ENCODE data around the gene ZDHHC11. TPM values are rescaled to one million over a fixed set of nuclear protein-coding genes. Genes with fewer than 3 reads are reported as not detected.
"Not testable (repeated sequence)": the region's sequence is repeated elsewhere in the genome, so short reads cannot be mapped to it uniquely, and the experiment has no call there.

The ZDHHC11 gene
- polyA plus RNA-seq, 4 donors, result 3.7 to 11.1 (median 7.5) TPM

DNA sequence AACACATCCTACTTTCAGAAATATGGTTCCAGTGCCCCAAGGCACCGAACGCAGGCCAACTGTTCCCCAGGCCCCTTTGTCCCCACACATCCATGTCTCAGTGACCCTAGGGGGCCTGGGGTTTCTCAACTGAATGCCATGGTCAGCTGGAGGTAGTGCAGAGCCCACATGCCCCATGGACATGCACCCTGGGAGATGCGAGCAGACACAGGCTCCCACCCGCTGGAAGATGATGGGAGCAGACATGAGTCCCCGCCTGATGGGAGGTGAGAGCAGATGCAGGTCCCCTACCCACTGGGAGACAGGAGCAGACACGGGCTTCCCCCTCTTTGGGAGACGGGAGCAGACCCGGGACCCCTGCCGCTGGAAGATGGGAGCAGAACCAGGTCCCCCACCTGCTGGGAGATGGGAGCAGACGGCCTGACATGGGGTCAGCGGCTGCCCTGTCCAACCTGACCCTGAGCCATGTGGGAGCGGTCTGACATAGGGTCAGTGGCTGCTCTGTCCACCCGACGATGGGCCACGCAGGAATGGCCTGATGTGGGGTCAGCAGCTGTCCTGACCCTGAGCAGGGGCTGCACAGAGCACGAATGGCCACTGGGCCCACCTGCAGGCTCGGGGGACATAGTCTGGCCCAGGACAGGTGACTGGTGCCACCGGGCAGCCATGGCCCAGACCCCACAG lies 84.7 kb downstream of the ZDHHC11 start:
- no peak for DNase-seq (ENCODE audit: low read depth in 4 of 4, low spot score in 2 of 4)

GRCh38 chr5:763998-764781 lies 86.6 kb downstream of the ZDHHC11 start:
- DNase-seq (ENCODE audit: low read depth in 4 of 4, low spot score in 2 of 4), result no peak

- no peak for DNase-seq (ENCODE audit: low read depth in 4 of 4, low spot score in 2 of 4)
Measured at GRCh38 chr5:763397-763796, 87.4 kb downstream of the ZDHHC11 start.

DNA sequence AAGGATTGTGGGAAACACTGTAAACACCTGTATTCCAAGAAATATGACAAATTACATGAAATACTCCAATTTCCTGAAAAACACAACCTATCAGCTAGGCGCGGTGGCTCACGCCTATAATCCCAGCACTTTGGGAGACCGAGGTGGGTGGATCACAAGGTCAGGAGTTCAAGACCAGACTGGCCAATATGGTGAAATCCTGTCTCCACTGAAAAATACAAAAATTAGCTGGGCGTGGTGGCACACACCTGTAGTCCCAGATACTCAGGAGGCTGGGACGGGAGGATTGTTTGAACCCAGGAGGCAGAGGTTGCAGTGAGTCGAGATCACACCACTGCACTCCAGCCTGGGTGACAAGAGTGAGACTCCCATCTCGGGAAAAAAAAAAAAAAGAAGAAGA lies 87.8 kb downstream of the ZDHHC11 start:
- DNase-seq (ENCODE audit: low read depth in 4 of 4, low spot score in 2 of 4), result not testable (repeated sequence)

DNA sequence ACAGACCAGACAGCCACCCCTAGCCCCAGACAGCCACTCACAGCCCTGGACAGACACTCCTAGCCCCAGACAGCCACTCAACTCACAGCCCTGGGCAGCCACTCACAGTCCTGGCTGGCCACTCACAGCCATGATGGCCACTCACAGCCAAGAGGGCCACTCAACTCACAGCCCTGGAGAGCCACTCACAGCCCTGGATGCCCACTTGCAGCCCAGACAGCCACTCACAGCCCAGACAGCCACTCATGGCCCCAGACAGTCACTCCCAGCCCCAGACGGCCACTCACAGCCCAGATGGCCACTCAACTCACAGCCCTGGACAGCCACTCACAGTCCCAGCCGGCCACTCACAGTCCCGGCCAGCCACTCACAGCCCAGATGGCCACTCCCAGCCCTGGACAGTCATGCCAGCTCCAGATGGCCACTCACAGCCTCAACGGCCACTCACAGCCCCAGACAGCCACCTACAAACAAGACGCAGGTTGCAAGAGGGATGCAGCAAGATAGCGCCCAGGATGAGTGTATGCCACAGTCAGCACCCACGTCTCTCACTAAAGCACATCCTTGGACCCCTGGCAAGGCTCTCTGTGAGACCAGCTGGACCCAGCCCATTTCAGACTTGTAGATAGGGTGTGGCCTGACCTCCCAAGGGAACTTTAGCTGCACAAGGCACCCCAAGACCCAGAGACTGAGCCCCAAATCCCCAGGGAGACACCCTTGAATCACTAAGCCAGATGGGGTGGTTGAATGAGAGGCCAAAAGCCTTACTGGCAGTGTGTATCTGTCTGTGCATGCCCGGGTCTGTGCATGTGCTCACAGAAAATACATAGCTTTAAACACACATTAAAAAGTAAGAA lies 88.7 kb downstream of the ZDHHC11 start:
- no peak for DNase-seq (ENCODE audit: low read depth in 4 of 4, low spot score in 2 of 4)

- DNase-seq (ENCODE audit: low read depth in 4 of 4, low spot score in 2 of 4), result no peak
Measured at GRCh38 chr5:761059-761771, 89.6 kb downstream of the ZDHHC11 start.

DNA sequence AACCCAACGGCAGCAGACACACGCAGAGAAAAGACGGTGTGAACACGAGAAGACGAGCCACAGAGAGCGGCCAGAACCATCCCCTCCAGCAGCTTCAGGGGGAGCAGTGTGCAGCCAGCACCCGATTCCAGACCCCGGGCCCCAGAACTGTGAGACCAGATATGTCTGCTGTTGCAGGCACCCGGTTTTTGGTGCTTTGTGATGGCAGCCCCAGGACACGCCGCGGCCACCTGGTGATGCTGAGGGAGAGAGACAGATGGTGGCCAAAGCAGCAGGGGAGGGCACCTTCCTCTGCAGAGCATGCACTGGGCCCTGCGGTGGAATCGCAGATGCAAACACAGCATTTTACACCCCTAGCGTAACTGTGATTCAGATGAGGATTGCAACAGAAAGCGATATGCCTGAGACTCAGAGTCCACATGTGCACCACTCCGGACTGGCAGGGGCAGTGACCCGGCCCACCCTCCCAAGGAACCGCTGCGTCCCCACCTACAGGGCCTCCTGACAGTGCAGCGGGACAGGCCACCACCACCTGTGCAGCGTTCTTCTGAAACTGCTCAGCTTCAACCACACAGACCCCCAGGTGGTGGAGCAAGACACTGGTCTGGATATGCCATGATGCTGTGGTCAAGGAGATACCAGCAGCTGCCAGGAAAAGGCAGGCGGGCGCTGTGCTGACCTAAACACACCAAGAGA lies 90.3 kb downstream of the ZDHHC11 start:
- no peak for DNase-seq (ENCODE audit: low read depth in 4 of 4, low spot score in 2 of 4)

DNA sequence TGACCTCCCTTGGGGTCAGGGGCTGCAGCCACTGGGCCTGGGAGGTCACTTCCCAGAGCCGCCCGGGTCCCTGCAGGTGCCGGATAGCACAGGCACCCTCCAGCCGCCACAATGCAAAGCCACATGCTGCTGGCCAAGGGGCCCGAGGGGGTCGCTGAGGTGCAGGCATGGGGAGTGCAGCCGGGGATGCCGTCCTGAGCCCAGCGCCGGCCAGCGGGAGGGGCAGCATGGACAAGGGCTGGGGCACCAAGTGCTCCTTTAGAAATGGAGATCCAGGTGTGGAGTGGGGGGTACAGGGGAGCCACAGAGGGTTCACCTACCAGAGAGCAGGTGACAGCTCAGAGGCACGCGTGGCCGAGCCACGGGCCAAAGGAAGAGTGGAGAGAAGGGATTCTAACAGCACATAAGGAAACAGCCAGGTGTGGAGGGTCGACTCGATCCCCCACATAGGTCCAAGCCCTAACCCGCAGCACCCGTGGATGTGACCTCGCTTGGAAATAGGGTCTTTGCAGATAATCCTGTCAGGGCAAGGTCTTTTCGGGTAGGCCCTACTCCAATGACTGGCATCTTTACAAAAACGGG lies 90.9 kb downstream of the ZDHHC11 start:
- no peak for DNase-seq (ENCODE audit: low read depth in 4 of 4, low spot score in 2 of 4)

GRCh38 chr5:759111-759751 lies 91.6 kb downstream of the ZDHHC11 start:
- DNase-seq (ENCODE audit: low read depth in 4 of 4, low spot score in 2 of 4), result peak in 2 of 4 donors; percentile 71

DNA sequence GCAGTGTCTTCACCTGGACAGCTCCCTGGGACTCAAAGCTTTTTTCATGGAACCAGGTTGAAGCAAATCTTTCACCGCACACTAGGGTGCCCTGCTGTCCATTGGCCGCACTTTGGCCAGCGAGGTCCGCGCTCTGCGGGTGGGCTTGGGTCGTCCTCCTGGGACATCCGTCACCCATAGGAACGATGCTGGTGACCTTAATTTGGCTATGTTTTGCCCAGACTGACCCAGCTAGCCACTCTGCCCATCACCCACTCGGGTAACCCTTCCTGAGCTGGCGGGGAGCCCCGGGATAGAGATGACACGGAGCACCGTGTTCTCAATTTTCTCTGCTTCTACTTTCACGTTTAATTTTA lies 92.1 kb downstream of the ZDHHC11 start:
- DNase-seq (ENCODE audit: low read depth in 4 of 4, low spot score in 2 of 4), result no peak

GRCh38 chr5:757931-758697 lies 92.7 kb downstream of the ZDHHC11 start:
- no peak for DNase-seq (ENCODE audit: low read depth in 4 of 4, low spot score in 2 of 4)

GRCh38 chr5:757346-757930 lies 93.3 kb downstream of the ZDHHC11 start:
- DNase-seq (ENCODE audit: low read depth in 4 of 4, low spot score in 2 of 4), result no peak

DNA sequence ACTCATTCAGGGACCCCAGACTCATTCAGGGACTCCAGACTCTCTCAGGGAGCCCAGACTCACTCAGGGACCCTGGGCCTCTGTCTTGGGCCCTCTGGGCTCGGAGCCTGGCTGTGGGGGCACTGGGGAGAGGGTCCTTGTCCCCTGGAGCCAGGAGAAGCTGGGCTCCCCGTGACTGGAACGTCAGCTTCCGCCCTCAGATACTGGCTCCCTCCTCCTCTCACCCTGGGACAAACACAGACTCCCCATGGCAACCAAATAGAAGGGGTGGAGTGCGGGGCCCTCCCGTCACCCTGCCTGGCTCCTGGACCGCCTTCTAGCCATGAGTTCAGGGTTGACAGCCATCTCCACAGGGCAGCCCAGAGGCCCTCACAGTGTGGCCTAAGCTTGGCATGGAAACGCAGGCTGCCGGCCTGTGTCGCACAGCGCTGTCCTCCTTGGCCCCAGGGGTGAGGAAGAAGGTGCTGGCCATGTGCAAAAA lies 93.9 kb downstream of the ZDHHC11 start:
- DNase-seq (ENCODE audit: low read depth in 4 of 4, low spot score in 2 of 4), result no peak

- no peak for DNase-seq (ENCODE audit: low read depth in 4 of 4, low spot score in 2 of 4)
Measured at GRCh38 chr5:756171-756570, 94.6 kb downstream of the ZDHHC11 start.

DNA sequence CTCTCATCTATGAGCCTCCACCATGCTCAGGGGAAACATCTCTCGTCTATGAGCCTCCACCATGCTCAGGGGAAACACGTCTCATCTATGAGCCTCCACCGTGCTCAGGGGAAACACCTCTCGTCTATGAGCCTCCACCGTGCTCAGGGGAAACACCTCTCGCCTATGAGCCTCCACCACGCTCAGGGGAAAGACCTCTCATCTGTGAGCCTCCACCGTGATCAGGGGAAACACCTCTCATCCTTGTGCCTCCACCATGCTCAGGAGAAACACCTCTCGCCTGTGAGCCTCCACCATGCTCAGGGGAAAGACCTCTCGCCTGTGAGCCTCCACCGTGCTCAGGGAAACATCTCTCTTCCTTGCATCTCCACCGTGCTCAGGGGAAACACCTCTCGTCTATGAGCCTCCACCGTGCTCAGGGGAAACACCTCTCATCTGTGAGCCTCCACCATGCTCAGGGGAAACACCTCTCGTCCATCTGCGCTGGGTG lies 96.6 kb downstream of the ZDHHC11 start:
- DNase-seq (ENCODE audit: low read depth in 4 of 4, low spot score in 2 of 4), result not testable (repeated sequence)

GRCh38 chr5:753567-754142 lies 97.1 kb downstream of the ZDHHC11 start:
- not testable (repeated sequence) for DNase-seq (ENCODE audit: low read depth in 4 of 4, low spot score in 2 of 4)

DNA sequence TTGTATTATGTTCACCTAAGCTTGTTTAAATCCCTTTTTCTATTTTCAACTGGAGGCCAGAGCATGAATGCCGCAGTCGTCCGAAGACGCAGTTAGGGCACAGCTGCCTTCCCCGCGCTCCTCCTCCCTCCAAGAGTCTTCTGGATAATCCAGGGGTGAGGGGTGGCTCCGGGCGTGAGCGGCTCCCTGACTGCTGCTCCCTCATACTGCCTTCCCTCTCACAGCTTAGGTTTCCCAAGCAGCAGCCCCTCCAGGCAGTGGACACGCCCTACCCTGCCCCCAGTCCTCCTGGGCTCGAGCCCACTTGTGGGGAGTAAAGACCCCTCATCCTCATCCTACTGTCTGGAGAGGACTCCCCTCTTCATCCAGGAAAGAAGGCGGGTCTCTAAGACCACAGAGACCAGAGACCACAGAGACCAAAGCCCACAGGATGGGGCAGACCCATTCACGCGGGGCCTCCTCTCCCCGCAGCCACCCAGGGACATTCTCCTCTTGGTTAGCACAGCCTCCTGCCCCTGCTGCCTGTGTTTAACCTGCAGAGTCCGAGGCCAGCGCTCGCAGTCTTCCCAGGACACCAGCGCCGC lies 98.2 kb downstream of the ZDHHC11 start:
- DNase-seq (ENCODE audit: low read depth in 4 of 4, low spot score in 2 of 4), result not testable (repeated sequence)

All from left renal cortex interstitium (tissue), 4 donors.